ENCODE results near the gene RBM42. TPM values are rescaled to one million over a fixed set of nuclear protein-coding genes. Genes with fewer than 3 reads are reported as not detected.

Gene RBM42
- 116 TPM for total RNA-seq (ENCODE audit: unreplicated experiment)
- long read RNA-seq, transcript RBM42-201 (10 exons, 1,680 nt) = major isoform, 36 of 87 reads
- long read RNA-seq, partial matches to known transcripts = 16 of 87 reads
- long read RNA-seq, other reads (novel, unspliced or antisense) = 35 of 87 reads

- Mint-ChIP-seq H3K27ac (ENCODE audit: unreplicated experiment) (peak within 1 kb of the TSS; percentile 97), H3K36me3 (ENCODE audit: low read depth, unreplicated experiment) (peaks cover 29% of the 10 kb centered on the region), H3K9me3 (ENCODE audit: unreplicated experiment) (no peaks in the 10 kb centered on the region), H3K27me3 (ENCODE audit: unreplicated experiment) (peaks cover 7% of the 10 kb centered on the region), H3K4me3 (ENCODE audit: unreplicated experiment) (peak within 1 kb of the TSS; percentile 98), H3K4me1 (ENCODE audit: unreplicated experiment) (peaks cover 12% of the 10 kb centered on the region)
- peak; percentile 97 for DNase-seq (ENCODE audit: low spot score)
- no peak for TF ChIP-seq CTCF (IDR thresholded peaks at IDR 0.05; ENCODE audit: unreplicated experiment)
Measured at GRCh38 chr19:35628565-35629331, at the start of gene RBM42. TSS of gene RBM42 (plus strand) at chr19:35629036. CDS start at chr19:35629154, 118 bp downstream.

GRCh38 chr19:35582760-35583159 lies 46.1 kb upstream of the RBM42 start:
- Mint-ChIP-seq H3K4me1 (ENCODE audit: unreplicated experiment) (no peaks in the 10 kb centered on the region), H3K27me3 (ENCODE audit: unreplicated experiment) (peaks cover 1% of the 10 kb centered on the region), H3K4me3 (ENCODE audit: unreplicated experiment) (no peak overlapping the region), H3K36me3 (ENCODE audit: low read depth, unreplicated experiment) (no peaks in the 10 kb centered on the region), H3K9me3 (ENCODE audit: unreplicated experiment) (no peaks in the 10 kb centered on the region), H3K27ac (ENCODE audit: unreplicated experiment) (no peak overlapping the region)
- DNase-seq (ENCODE audit: low spot score) = no peak
- no peak for TF ChIP-seq CTCF (IDR thresholded peaks at IDR 0.05; ENCODE audit: unreplicated experiment)

- H3K9me3 Mint-ChIP-seq (ENCODE audit: unreplicated experiment) = no peaks in the 10 kb centered on the region
- no peak for TF ChIP-seq CTCF (IDR thresholded peaks at IDR 0.05; ENCODE audit: unreplicated experiment)
- no peak within 1 kb of the TSS for H3K27ac Mint-ChIP-seq (ENCODE audit: unreplicated experiment)
- H3K27me3 Mint-ChIP-seq (ENCODE audit: unreplicated experiment) = peaks cover 3% of the 10 kb centered on the region
- no peaks in the 10 kb centered on the region for H3K36me3 Mint-ChIP-seq (ENCODE audit: low read depth, unreplicated experiment)
- H3K4me3 Mint-ChIP-seq (ENCODE audit: unreplicated experiment) = no peak within 1 kb of the TSS
- no peak for DNase-seq (ENCODE audit: low spot score)
- no peaks in the 10 kb centered on the region for H3K4me1 Mint-ChIP-seq (ENCODE audit: unreplicated experiment)
Measured at GRCh38 chr19:35585848-35586247, 43.0 kb upstream of the RBM42 start, which contains the start of gene PMIS2. TSS of gene PMIS2 (plus strand) at chr19:35586173. CDS start at chr19:35586260, 87 bp downstream.

- Mint-ChIP-seq H3K36me3 (ENCODE audit: low read depth, unreplicated experiment) (no peaks in the 10 kb centered on the region), H3K4me1 (ENCODE audit: unreplicated experiment) (no peaks in the 10 kb centered on the region), H3K27me3 (ENCODE audit: unreplicated experiment) (peaks cover 3% of the 10 kb centered on the region), H3K9me3 (ENCODE audit: unreplicated experiment) (no peaks in the 10 kb centered on the region), H3K4me3 (ENCODE audit: unreplicated experiment) (no peak overlapping the region), H3K27ac (ENCODE audit: unreplicated experiment) (no peak overlapping the region)
- TF ChIP-seq CTCF (IDR thresholded peaks at IDR 0.05; ENCODE audit: unreplicated experiment) = no peak
- DNase-seq (ENCODE audit: low spot score) = no peak
Measured at GRCh38 chr19:35587321-35587720, 41.5 kb upstream of the RBM42 start.

- DNase-seq (ENCODE audit: low spot score) = no peak
- Mint-ChIP-seq H3K4me1 (ENCODE audit: unreplicated experiment) (no peaks in the 10 kb centered on the region), H3K9me3 (ENCODE audit: unreplicated experiment) (no peaks in the 10 kb centered on the region), H3K27ac (ENCODE audit: unreplicated experiment) (no peak overlapping the region), H3K36me3 (ENCODE audit: low read depth, unreplicated experiment) (no peaks in the 10 kb centered on the region), H3K4me3 (ENCODE audit: unreplicated experiment) (no peak overlapping the region), H3K27me3 (ENCODE audit: unreplicated experiment) (peaks cover 2% of the 10 kb centered on the region)
- TF ChIP-seq CTCF (IDR thresholded peaks at IDR 0.05; ENCODE audit: unreplicated experiment) = no peak
Measured at GRCh38 chr19:35590875-35591274, 38.0 kb upstream of the RBM42 start.
